ENCODE results near the gene ZSCAN1. TPM values are rescaled to one million over a fixed set of nuclear protein-coding genes. Genes with fewer than 3 reads are reported as not detected.

ZSCAN1 gene
- total RNA-seq, 2 donors from 2014 or later: 2.2 to 5.2 TPM

DNA sequence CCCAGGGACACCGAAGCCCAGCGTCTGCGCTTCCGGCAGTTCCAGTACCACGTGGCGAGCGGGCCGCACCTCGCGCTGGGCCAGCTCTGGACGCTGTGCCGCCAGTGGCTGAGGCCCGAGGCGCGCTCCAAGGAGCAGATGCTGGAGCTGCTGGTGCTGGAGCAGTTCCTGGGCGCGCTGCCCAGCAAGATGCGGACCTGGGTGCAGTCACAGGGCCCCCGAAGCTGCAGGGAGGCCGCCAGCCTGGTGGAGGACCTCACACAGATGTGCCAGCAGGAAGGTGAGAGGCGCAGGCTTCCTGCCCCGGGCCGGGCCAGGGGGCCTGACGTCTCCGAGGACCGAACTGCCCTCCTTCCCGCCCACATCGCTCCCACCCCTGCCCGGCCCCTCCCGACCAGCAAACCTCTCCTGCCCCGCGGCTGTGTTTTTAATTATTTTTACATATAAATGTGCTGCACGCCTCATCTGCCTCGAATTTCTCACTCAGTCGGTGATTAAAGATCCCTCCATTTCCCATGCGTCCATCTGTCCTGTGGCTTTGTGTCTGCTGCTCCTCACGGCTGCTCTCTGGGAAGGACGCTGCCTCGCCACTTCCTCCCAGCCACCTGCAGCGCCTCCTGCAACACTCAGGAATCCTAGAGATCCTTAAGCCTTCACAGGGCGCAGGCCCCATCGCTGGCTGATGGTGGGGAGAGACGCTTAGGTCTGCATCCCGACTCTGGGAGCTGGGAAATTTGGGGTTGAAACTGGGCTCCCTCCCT, 4.3 kb downstream of the ZSCAN1 start:
- Histone ChIP-seq H3K9me3 (no peaks in the 10 kb centered on the region), H3K4me3 (no peak overlapping the region), H3K27me3 (replicated peaks; ENCODE audit: insufficient read depth) (no peaks in the 10 kb centered on the region), H3K36me3 (no peaks in the 10 kb centered on the region), H3K27ac (no peak overlapping the region), H3K4me1 (replicated peaks) (no peaks in the 10 kb centered on the region)
- no peak for DNase-seq (ENCODE audit: low spot score)
- intact Hi-C loops (cut with DNase I): no loop called here
- TF ChIP-seq, protein P1, sequence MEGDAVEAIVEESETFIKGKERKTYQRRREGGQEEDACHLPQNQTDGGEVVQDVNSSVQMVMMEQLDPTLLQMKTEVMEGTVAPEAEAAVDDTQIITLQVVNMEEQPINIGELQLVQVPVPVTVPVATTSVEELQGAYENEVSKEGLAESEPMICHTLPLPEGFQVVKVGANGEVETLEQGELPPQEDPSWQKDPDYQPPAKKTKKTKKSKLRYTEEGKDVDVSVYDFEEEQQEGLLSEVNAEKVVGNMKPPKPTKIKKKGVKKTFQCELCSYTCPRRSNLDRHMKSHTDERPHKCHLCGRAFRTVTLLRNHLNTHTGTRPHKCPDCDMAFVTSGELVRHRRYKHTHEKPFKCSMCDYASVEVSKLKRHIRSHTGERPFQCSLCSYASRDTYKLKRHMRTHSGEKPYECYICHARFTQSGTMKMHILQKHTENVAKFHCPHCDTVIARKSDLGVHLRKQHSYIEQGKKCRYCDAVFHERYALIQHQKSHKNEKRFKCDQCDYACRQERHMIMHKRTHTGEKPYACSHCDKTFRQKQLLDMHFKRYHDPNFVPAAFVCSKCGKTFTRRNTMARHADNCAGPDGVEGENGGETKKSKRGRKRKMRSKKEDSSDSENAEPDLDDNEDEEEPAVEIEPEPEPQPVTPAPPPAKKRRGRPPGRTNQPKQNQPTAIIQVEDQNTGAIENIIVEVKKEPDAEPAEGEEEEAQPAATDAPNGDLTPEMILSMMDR (IDR thresholded peaks at IDR 0.05): no peak
- no peak for TF ChIP-seq POLR2A (IDR thresholded peaks at IDR 0.05)
- no peak for TF ChIP-seq POLR2AphosphoS5 (IDR thresholded peaks at IDR 0.05)
- WGBS: 15% methylated on average over 25 of the region's 44 CpGs

GRCh38 chr19:58038688-58039204, 4.9 kb downstream of the ZSCAN1 start:
- H3K27ac ChIP-seq: no peak overlapping the region
- DNase-seq (ENCODE audit: low spot score): no peak
- no peaks in the 10 kb centered on the region for H3K4me1 ChIP-seq (replicated peaks)
- intact Hi-C loops (cut with DNase I): no loop called here
- no peaks in the 10 kb centered on the region for H3K27me3 ChIP-seq (replicated peaks; ENCODE audit: insufficient read depth)
- TF ChIP-seq, protein P1 (IDR thresholded peaks at IDR 0.05): no peak
- TF ChIP-seq POLR2A (IDR thresholded peaks at IDR 0.05): no peak
- no peak for TF ChIP-seq POLR2AphosphoS5 (IDR thresholded peaks at IDR 0.05)
- 17% methylated on average over 8 of the region's 8 CpGs for WGBS
- H3K9me3 ChIP-seq: no peaks in the 10 kb centered on the region
- no peak overlapping the region for H3K4me3 ChIP-seq
- no peaks in the 10 kb centered on the region for H3K36me3 ChIP-seq

GRCh38 chr19:58040751-58041525, 7.1 kb downstream of the ZSCAN1 start:
- 78% methylated on average over 21 of the region's 21 CpGs for WGBS
- H3K4me3 ChIP-seq: no peak overlapping the region
- H3K27me3 ChIP-seq (replicated peaks; ENCODE audit: insufficient read depth): no peaks in the 10 kb centered on the region
- intact Hi-C loops (cut with DNase I): no loop called here
- no peaks in the 10 kb centered on the region for H3K36me3 ChIP-seq
- no peak for DNase-seq (ENCODE audit: low spot score)
- TF ChIP-seq POLR2AphosphoS5 (IDR thresholded peaks at IDR 0.05) (no peak), POLR2A (IDR thresholded peaks at IDR 0.05) (no peak)
- TF ChIP-seq, protein P1 (IDR thresholded peaks at IDR 0.05): no peak
- H3K9me3 ChIP-seq: no peaks in the 10 kb centered on the region
- no peak overlapping the region for H3K27ac ChIP-seq
- no peaks in the 10 kb centered on the region for H3K4me1 ChIP-seq (replicated peaks)

GRCh38 chr19:58042495-58043340, 8.9 kb downstream of the ZSCAN1 start:
- no peak overlapping the region for H3K4me3 ChIP-seq
- H3K4me1 ChIP-seq (replicated peaks): no peaks in the 10 kb centered on the region
- H3K27me3 ChIP-seq (replicated peaks; ENCODE audit: insufficient read depth): no peaks in the 10 kb centered on the region
- no peak overlapping the region for H3K27ac ChIP-seq
- no peaks in the 10 kb centered on the region for H3K9me3 ChIP-seq
- no peak for DNase-seq (ENCODE audit: low spot score)
- no peaks in the 10 kb centered on the region for H3K36me3 ChIP-seq
- WGBS: 41% methylated on average over 50 of the region's 54 CpGs
- TF ChIP-seq, protein P1 (IDR thresholded peaks at IDR 0.05): no peak
- TF ChIP-seq POLR2AphosphoS5 (IDR thresholded peaks at IDR 0.05) (no peak), POLR2A (IDR thresholded peaks at IDR 0.05) (no peak)
- intact Hi-C loops (cut with DNase I): no loop called here
